Measurements from ENCODE around the gene LGR4. TPM values are rescaled to one million over a fixed set of nuclear protein-coding genes. Genes with fewer than 3 reads are reported as not detected.
A peak's percentile ranks its signal among the peaks of the same experiment; 100 is the strongest.

LGR4 gene
- total and polyA plus RNA-seq, 9 of the 15 experiments (the other 6 are each of a cell fraction or from before 2014, with no cell fraction given): 0.94 to 10.1 (median 5.8) TPM

DNA sequence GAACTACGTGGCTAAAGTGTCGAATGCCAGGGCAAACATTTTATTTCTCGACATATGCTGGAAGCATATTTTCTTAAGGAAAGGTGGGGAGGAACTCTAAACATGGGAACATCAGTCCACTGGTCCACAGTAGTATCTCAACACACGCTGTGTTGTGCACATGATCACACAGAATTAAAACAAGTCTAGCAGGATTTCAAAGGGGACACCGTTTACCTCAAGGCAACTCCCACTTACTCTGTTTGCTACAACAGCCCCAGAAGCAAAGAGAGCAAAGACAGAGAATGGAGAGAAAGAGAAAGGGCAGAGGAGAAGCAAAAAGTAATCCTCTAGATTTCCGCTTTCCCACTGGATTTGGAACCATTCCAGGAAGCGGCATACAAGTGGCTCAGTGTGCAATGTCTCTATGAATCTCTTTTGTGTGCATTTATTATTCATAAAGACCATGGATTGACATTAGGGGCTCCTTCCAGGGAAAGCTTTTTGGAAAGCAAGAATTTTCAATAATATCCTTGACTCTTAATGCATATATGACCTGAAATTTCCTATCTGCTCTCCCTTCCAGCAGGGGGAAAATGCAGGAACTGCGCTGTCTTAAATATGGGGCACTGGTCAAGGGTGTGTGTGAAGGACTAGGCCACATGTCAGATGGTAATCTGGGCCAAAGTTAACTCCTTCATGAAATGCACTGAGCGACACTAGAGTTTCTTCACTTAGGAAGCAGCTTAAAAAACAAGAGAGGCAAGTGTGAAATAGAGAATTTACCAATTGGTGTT is 74.8 kb downstream of the LGR4 start (continued):
- TF ChIP-seq, protein P1, sequence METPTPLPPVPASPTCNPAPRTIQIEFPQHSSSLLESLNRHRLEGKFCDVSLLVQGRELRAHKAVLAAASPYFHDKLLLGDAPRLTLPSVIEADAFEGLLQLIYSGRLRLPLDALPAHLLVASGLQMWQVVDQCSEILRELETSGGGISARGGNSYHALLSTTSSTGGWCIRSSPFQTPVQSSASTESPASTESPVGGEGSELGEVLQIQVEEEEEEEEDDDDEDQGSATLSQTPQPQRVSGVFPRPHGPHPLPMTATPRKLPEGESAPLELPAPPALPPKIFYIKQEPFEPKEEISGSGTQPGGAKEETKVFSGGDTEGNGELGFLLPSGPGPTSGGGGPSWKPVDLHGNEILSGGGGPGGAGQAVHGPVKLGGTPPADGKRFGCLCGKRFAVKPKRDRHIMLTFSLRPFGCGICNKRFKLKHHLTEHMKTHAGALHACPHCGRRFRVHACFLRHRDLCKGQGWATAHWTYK (CRISPR knock-in tag; IDR thresholded peaks at IDR 0.05): no peak
- no peak for TF ChIP-seq RBM25 (IDR thresholded peaks at IDR 0.05; ENCODE audit: low read depth, low read length, severe bottlenecking)
- TF ChIP-seq, protein P2, sequence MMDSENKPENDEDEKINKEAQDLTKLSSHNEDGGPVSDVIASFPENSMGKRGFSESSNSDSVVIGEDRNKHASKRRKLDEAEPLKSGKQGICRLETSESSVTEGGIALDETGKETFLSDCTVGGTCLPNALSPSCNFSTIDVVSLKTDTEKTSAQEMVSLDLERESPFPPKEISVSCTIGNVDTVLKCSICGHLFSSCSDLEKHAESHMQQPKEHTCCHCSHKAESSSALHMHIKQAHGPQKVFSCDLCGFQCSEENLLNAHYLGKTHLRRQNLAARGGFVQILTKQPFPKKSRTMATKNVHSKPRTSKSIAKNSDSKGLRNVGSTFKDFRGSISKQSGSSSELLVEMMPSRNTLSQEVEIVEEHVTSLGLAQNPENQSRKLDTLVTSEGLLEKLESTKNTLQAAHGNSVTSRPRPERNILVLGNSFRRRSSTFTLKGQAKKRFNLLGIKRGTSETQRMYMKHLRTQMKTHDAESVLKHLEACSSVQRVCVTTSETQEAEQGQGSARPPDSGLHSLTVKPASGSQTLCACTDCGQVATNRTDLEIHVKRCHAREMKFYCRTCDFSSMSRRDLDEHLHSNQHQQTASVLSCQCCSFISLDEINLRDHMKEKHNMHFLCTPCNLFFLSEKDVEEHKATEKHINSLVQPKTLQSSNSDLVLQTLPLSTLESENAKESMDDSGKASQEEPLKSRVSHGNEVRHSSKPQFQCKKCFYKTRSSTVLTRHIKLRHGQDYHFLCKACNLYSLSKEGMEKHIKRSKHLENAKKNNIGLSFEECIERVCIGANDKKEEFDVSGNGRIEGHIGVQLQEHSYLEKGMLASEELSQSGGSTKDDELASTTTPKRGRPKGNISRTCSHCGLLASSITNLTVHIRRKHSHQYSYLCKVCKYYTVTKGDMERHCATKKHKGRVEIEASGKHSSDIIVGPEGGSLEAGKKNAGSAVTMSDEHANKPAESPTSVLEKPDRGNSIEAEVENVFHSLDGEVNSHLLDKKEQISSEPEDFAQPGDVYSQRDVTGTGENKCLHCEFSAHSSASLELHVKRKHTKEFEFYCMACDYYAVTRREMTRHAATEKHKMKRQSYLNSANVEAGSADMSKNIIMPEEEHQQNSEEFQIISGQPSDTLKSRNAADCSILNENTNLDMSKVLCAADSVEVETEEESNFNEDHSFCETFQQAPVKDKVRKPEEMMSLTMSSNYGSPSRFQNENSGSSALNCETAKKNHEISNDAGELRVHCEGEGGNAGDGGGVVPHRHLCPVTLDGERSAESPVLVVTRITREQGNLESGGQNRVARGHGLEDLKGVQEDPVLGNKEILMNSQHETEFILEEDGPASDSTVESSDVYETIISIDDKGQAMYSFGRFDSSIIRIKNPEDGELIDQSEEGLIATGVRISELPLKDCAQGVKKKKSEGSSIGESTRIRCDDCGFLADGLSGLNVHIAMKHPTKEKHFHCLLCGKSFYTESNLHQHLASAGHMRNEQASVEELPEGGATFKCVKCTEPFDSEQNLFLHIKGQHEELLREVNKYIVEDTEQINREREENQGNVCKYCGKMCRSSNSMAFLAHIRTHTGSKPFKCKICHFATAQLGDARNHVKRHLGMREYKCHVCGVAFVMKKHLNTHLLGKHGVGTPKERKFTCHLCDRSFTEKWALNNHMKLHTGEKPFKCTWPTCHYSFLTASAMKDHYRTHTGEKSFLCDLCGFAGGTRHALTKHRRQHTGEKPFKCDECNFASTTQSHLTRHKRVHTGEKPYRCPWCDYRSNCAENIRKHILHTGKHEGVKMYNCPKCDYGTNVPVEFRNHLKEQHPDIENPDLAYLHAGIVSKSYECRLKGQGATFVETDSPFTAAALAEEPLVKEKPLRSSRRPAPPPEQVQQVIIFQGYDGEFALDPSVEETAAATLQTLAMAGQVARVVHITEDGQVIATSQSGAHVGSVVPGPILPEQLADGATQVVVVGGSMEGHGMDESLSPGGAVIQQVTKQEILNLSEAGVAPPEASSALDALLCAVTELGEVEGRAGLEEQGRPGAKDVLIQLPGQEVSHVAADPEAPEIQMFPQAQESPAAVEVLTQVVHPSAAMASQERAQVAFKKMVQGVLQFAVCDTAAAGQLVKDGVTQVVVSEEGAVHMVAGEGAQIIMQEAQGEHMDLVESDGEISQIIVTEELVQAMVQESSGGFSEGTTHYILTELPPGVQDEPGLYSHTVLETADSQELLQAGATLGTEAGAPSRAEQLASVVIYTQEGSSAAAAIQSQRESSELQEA (IDR thresholded peaks at IDR 0.05; ENCODE audit: low read depth): no peak
- no peak for TF ChIP-seq NFE2L1 (tag; IDR thresholded peaks at IDR 0.05; ENCODE audit: borderline replicate concordance, low read depth)
- no peak for TF ChIP-seq PHF20 (IDR thresholded peaks at IDR 0.05; ENCODE audit: partially characterized antibody)
- no peak for TF ChIP-seq ZNF282 (CRISPR knock-in tag; IDR thresholded peaks at IDR 0.05)
- TF ChIP-seq, protein P3, sequence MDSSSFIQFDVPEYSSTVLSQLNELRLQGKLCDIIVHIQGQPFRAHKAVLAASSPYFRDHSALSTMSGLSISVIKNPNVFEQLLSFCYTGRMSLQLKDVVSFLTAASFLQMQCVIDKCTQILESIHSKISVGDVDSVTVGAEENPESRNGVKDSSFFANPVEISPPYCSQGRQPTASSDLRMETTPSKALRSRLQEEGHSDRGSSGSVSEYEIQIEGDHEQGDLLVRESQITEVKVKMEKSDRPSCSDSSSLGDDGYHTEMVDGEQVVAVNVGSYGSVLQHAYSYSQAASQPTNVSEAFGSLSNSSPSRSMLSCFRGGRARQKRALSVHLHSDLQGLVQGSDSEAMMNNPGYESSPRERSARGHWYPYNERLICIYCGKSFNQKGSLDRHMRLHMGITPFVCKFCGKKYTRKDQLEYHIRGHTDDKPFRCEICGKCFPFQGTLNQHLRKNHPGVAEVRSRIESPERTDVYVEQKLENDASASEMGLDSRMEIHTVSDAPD (CRISPR knock-in tag; IDR thresholded peaks at IDR 0.05): 0 out of 2 replicates have a peak, but pooled peaks have one; percentile 17
- TF ChIP-seq, protein P4, sequence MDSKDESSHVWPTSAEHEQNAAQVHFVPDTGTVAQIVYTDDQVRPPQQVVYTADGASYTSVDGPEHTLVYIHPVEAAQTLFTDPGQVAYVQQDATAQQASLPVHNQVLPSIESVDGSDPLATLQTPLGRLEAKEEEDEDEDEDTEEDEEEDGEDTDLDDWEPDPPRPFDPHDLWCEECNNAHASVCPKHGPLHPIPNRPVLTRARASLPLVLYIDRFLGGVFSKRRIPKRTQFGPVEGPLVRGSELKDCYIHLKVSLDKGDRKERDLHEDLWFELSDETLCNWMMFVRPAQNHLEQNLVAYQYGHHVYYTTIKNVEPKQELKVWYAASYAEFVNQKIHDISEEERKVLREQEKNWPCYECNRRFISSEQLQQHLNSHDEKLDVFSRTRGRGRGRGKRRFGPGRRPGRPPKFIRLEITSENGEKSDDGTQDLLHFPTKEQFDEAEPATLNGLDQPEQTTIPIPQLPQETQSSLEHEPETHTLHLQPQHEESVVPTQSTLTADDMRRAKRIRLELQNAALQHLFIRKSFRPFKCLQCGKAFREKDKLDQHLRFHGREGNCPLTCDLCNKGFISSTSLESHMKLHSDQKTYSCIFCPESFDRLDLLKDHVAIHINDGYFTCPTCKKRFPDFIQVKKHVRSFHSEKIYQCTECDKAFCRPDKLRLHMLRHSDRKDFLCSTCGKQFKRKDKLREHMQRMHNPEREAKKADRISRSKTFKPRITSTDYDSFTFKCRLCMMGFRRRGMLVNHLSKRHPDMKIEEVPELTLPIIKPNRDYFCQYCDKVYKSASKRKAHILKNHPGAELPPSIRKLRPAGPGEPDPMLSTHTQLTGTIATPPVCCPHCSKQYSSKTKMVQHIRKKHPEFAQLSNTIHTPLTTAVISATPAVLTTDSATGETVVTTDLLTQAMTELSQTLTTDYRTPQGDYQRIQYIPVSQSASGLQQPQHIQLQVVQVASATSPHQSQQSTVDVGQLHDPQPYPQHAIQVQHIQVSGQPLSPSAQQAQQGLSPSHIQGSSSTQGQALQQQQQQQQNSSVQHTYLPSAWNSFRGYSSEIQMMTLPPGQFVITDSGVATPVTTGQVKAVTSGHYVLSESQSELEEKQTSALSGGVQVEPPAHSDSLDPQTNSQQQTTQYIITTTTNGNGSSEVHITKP (IDR thresholded peaks at IDR 0.05; ENCODE audit: partially characterized antibody): no peak
- no peak for TF ChIP-seq NELFE (IDR thresholded peaks at IDR 0.05; ENCODE audit: insufficient read depth, insufficient read length)
- TF ChIP-seq ZFP30 (CRISPR knock-in tag; IDR thresholded peaks at IDR 0.05; ENCODE audit: borderline replicate concordance): no peak
- no peak for TF ChIP-seq HDAC8 (tag; IDR thresholded peaks at IDR 0.05)
- TF ChIP-seq CC2D1A (IDR thresholded peaks at IDR 0.05): no peak
